Measurements from ENCODE around the gene HPSE2. TPM values are rescaled to one million over a fixed set of nuclear protein-coding genes. Genes with fewer than 3 reads are reported as not detected.
"Not testable (repeated sequence)": the region's sequence is repeated elsewhere in the genome, so short reads cannot be mapped to it uniquely, and the experiment has no call there.

The HPSE2 gene
- total RNA-seq, 1 donor from 2014 or later = not detected

DNA sequence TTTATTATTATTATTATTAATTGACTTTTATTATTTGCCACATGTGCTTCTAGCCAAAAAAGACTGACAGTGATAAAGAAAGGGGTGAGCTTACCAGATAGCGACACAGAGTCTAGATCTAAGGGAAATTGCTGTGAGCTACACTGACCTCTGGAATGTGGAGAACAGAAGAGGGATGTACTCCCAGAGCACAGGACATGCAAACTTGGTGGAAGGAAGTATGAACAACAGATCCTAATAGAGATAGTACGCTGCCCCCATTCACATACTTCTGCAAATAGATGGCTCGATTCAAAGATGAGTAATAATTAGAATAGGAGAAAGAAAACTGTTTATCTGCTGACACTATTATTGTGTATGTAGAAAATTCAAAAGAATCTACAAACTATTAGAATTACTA lies 679.6 kb downstream of the HPSE2 start:
- FAIRE-seq = no peak
- Histone ChIP-seq H3K36me3 (ENCODE audit: control insufficient read depth, insufficient read depth, low read length) (no peaks in the 10 kb centered on the region), H3K27me3 (ENCODE audit: control insufficient read depth, insufficient read depth, low read length) (no peaks in the 10 kb centered on the region), H3K4me3 (ENCODE audit: low read depth, low read length) (no peak overlapping the region)
- TF ChIP-seq, protein P1, sequence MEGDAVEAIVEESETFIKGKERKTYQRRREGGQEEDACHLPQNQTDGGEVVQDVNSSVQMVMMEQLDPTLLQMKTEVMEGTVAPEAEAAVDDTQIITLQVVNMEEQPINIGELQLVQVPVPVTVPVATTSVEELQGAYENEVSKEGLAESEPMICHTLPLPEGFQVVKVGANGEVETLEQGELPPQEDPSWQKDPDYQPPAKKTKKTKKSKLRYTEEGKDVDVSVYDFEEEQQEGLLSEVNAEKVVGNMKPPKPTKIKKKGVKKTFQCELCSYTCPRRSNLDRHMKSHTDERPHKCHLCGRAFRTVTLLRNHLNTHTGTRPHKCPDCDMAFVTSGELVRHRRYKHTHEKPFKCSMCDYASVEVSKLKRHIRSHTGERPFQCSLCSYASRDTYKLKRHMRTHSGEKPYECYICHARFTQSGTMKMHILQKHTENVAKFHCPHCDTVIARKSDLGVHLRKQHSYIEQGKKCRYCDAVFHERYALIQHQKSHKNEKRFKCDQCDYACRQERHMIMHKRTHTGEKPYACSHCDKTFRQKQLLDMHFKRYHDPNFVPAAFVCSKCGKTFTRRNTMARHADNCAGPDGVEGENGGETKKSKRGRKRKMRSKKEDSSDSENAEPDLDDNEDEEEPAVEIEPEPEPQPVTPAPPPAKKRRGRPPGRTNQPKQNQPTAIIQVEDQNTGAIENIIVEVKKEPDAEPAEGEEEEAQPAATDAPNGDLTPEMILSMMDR (IDR thresholded peaks at IDR 0.05; ENCODE audit: insufficient read depth, low read length, severe bottlenecking) = no peak
- no peak for DNase-seq (ENCODE audit: low read depth)

- TF ChIP-seq, protein P1 (IDR thresholded peaks at IDR 0.05; ENCODE audit: insufficient read depth, low read length, severe bottlenecking) = no peak
- Histone ChIP-seq H3K4me3 (ENCODE audit: low read depth, low read length) (no peak overlapping the region), H3K27me3 (ENCODE audit: control insufficient read depth, insufficient read depth, low read length) (no peaks in the 10 kb centered on the region), H3K36me3 (ENCODE audit: control insufficient read depth, insufficient read depth, low read length) (no peaks in the 10 kb centered on the region)
- FAIRE-seq = no peak
- DNase-seq (ENCODE audit: low read depth) = peak; percentile 78
Observed at GRCh38 chr10:98555021-98555619, 680.5 kb downstream of the HPSE2 start.

- H3K36me3 ChIP-seq (ENCODE audit: control insufficient read depth, insufficient read depth, low read length); H3K4me3 ChIP-seq (ENCODE audit: low read depth, low read length); H3K27me3 ChIP-seq (ENCODE audit: control insufficient read depth, insufficient read depth, low read length); DNase-seq (ENCODE audit: low read depth); FAIRE-seq: not testable (repeated sequence)
Observed at GRCh38 chr10:98541561-98541960, 694.1 kb downstream of the HPSE2 start.

- no peaks in the 10 kb centered on the region for H3K27me3 ChIP-seq (ENCODE audit: control insufficient read depth, insufficient read depth, low read length)
- TF ChIP-seq, protein P1 (IDR thresholded peaks at IDR 0.05; ENCODE audit: insufficient read depth, low read length, severe bottlenecking) = no peak
- H3K36me3 ChIP-seq (ENCODE audit: control insufficient read depth, insufficient read depth, low read length) = no peaks in the 10 kb centered on the region
- H3K4me3 ChIP-seq (ENCODE audit: low read depth, low read length) = no peak overlapping the region
- FAIRE-seq (no peak), DNase-seq (ENCODE audit: low read depth) (no peak)
Observed at GRCh38 chr10:98539578-98539977, 696.1 kb downstream of the HPSE2 start.

GRCh38 chr10:98538472-98538871 lies 697.2 kb downstream of the HPSE2 start:
- H3K4me3 ChIP-seq (ENCODE audit: low read depth, low read length) = no peak overlapping the region
- FAIRE-seq = no peak
- no peaks in the 10 kb centered on the region for H3K36me3 ChIP-seq (ENCODE audit: control insufficient read depth, insufficient read depth, low read length)
- H3K27me3 ChIP-seq (ENCODE audit: control insufficient read depth, insufficient read depth, low read length) = no peaks in the 10 kb centered on the region
- TF ChIP-seq, protein P1 (IDR thresholded peaks at IDR 0.05; ENCODE audit: insufficient read depth, low read length, severe bottlenecking) = no peak
- no peak for DNase-seq (ENCODE audit: low read depth)

GRCh38 chr10:98536551-98536950 lies 699.1 kb downstream of the HPSE2 start:
- TF ChIP-seq, protein P1 (IDR thresholded peaks at IDR 0.05; ENCODE audit: insufficient read depth, low read length, severe bottlenecking) = peak; percentile 17
- FAIRE-seq (peak; percentile 23), DNase-seq (ENCODE audit: low read depth) (peak; percentile 76)
- Histone ChIP-seq H3K4me3 (ENCODE audit: low read depth, low read length) (no peak overlapping the region), H3K27me3 (ENCODE audit: control insufficient read depth, insufficient read depth, low read length) (no peaks in the 10 kb centered on the region), H3K36me3 (ENCODE audit: control insufficient read depth, insufficient read depth, low read length) (no peaks in the 10 kb centered on the region)

Measured in bronchial epithelial cell (primary cell).